ENCODE results near the gene MED13L.

The MED13L gene

GRCh38 chr12:116160883-116161458, 116.5 kb downstream of the MED13L start:
- H3K4me3 ChIP-seq (replicated peaks; ENCODE audit: low read depth, low read length), result no peak overlapping the region
- DNase-seq (ENCODE audit: extremely low read depth, low read depth), result no peak
- no peak for TF ChIP-seq CTCF (IDR thresholded peaks at IDR 0.05; ENCODE audit: low read depth, low read length, missing control alignments)

- TF ChIP-seq CTCF (IDR thresholded peaks at IDR 0.05; ENCODE audit: low read depth, low read length, missing control alignments), result no peak
- H3K4me3 ChIP-seq (replicated peaks; ENCODE audit: low read depth, low read length), result no peak overlapping the region
- DNase-seq (ENCODE audit: extremely low read depth, low read depth), result no peak
Observed at GRCh38 chr12:116160231-116160630, 117.3 kb downstream of the MED13L start.

- H3K4me3 ChIP-seq (replicated peaks; ENCODE audit: low read depth, low read length), result no peak overlapping the region
- no peak for TF ChIP-seq CTCF (IDR thresholded peaks at IDR 0.05; ENCODE audit: low read depth, low read length, missing control alignments)
- no peak for DNase-seq (ENCODE audit: extremely low read depth, low read depth)
Observed at GRCh38 chr12:116159593-116160200, 117.8 kb downstream of the MED13L start.

DNA sequence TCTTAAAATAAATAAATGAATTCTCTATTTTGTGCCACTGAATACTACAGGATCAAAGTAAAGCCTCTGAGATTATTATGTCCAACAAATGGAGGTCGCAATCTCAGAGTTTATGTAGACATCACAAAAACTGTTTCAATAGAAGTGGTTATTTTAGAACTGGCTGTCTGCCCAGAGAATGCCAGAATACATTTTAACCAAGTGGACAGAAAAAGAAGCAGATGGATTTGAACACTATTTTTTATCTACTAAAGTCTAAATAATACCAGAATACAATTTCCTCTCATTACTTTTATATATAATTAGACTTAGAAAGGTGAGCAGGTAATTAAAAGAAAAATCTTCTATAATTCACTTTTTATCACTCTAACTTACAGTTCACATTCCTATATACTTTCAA, 118.3 kb downstream of the MED13L start:
- no peak overlapping the region for H3K4me3 ChIP-seq (replicated peaks; ENCODE audit: low read depth, low read length)
- TF ChIP-seq CTCF (IDR thresholded peaks at IDR 0.05; ENCODE audit: low read depth, low read length, missing control alignments), result no peak
- no peak for DNase-seq (ENCODE audit: extremely low read depth, low read depth)

GRCh38 chr12:116157845-116158267, 119.6 kb downstream of the MED13L start:
- DNase-seq (ENCODE audit: extremely low read depth, low read depth), result no peak
- no peak for TF ChIP-seq CTCF (IDR thresholded peaks at IDR 0.05; ENCODE audit: low read depth, low read length, missing control alignments)
- no peak overlapping the region for H3K4me3 ChIP-seq (replicated peaks; ENCODE audit: low read depth, low read length)

DNA sequence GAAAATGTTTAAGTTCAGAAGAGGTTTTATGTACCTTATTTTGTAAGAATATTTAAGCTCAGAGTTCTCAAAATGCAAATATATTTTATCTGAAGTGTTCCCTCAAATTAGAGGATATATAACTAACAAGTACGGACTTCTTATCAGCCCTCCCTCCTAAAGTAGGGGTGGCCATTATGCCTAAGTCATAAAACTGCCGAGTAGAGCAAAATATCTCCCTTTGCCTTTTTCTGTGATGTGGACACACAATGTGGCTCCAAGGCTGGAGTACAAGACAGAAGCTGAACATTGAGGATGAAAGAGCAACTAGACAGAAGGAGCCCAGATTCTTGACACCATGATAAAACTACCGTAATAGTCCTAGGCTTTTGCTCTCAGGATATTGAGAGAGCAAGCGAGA, 120.9 kb downstream of the MED13L start:
- H3K4me3 ChIP-seq (replicated peaks; ENCODE audit: low read depth, low read length), result no peak overlapping the region
- TF ChIP-seq CTCF (IDR thresholded peaks at IDR 0.05; ENCODE audit: low read depth, low read length, missing control alignments), result no peak
- DNase-seq (ENCODE audit: extremely low read depth, low read depth), result no peak

GRCh38 chr12:116155383-116155782, 122.1 kb downstream of the MED13L start:
- DNase-seq (ENCODE audit: extremely low read depth, low read depth), result no peak
- no peak for TF ChIP-seq CTCF (IDR thresholded peaks at IDR 0.05; ENCODE audit: low read depth, low read length, missing control alignments)
- H3K4me3 ChIP-seq (replicated peaks; ENCODE audit: low read depth, low read length), result no peak overlapping the region
